K562 (cell line): Measurements from ENCODE around the gene DUSP16. TPM values are rescaled to one million over a fixed set of nuclear protein-coding genes. Genes with fewer than 3 reads are reported as not detected.

Experiments
- ATF1 ChIP-seq, 2 experiments: fragments of 450-650 bp in 1 of 2; IDR thresholded peaks; 2 replicates each; pipeline ENCODE4 v1.6.1; 2016; ENCODE audit warnings: missing compliant biosample characterization in 1 of 2, missing genetic modification characterization in 1 of 2
- C11orf30 ChIP-seq: fragments of 450-650 bp; IDR thresholded peaks from 2 replicates; pipeline ENCODE4 v1.6.1; 2016; ENCODE audit warnings: low read depth, mild to moderate bottlenecking
- CC2D1A ChIP-seq: fragments of 450-650 bp; IDR thresholded peaks from 2 replicates; pipeline ENCODE4 v1.6.1; 2017; ENCODE audit warnings: mild to moderate bottlenecking
- CHD1 ChIP-seq: fragments of 200-600 bp; sonication (generic); IDR thresholded peaks from one replicate; pipeline ENCODE4 v1.6.1; 2012; ENCODE audit warnings: mild to moderate bottlenecking, moderate library complexity, low read length, inconsistent platforms
- CTCFL ChIP-seq: IDR thresholded peaks from 2 replicates; pipeline ENCODE4 v1.6.1; 2011; ENCODE audit warnings: borderline replicate concordance, low read depth, mild to moderate bottlenecking, moderate library complexity, low read length; ENCODE audit not compliant: insufficient read depth, poor library complexity, severe bottlenecking
- CXXC5 ChIP-seq: fragments of 250-450 bp; sonication (Bioruptor Pico); IDR thresholded peaks from 2 replicates; pipeline ENCODE4 v1.8.0; 2022; ENCODE audit warnings: inconsistent platforms, mild to moderate bottlenecking, moderate library complexity
- EP400 ChIP-seq: fragments of 450-650 bp; IDR thresholded peaks from 2 replicates; pipeline ENCODE4 v1.6.1; 2017; ENCODE audit warnings: antibody characterized with exemption, mild to moderate bottlenecking, moderate library complexity
- ERF ChIP-seq: fragments of 450-650 bp; formaldehyde crosslinking; IDR thresholded peaks from 2 replicates; pipeline ENCODE4 v1.4.0; 2020; ENCODE audit warnings: mild to moderate bottlenecking, mixed read lengths
- FOXK2 ChIP-seq, 2 experiments: fragments of 450-650 bp; IDR thresholded peaks in 1 of 2; conservative IDR thresholded peaks in 1 of 2; 2 replicates each; pipeline ENCODE4 v1.6.1; 2016; ENCODE audit warnings: low read depth in 2 of 2, mild to moderate bottlenecking in 1 of 2
- GTF2E2 ChIP-seq: fragments of 200-800 bp; sonication (Bioruptor generic); IDR thresholded peaks from 2 replicates; pipeline ENCODE4 v1.6.1; 2016; ENCODE audit warnings: missing genetic modification characterization, missing compliant biosample characterization
- HDAC1 ChIP-seq, 2 experiments: fragments of 450-650 bp; IDR thresholded peaks; 2 replicates each; pipeline ENCODE4 v1.6.1; 2016 to 2017; ENCODE audit warnings: inconsistent platforms in 1 of 2, mild to moderate bottlenecking in 1 of 2, moderate library complexity in 1 of 2
- HDAC6 ChIP-seq: IDR thresholded peaks from 2 replicates; pipeline ENCODE4 v1.6.1; 2012; ENCODE audit warnings: low read depth, mild to moderate bottlenecking, control low read depth, inconsistent platforms, low read length, moderate library complexity
- MYC ChIP-seq, 2 experiments: fragments of 250-450 bp in 1 of 2; sonication (Bioruptor Pico) in 1 of 2; IDR thresholded peaks; 2 replicates each; pipeline versions ENCODE4 v1.5.1 to v1.6.1; 2012 to 2021; ENCODE audit warnings: low read depth in 2 of 2, borderline replicate concordance in 1 of 2, improper control_type of control experiment in 1 of 2, low read length in 1 of 2, mild to moderate bottlenecking in 1 of 2, moderate library complexity in 1 of 2
- NFRKB ChIP-seq: fragments of 450-650 bp; IDR thresholded peaks from 2 replicates; pipeline ENCODE4 v1.6.1; 2016; ENCODE audit warnings: low read depth
- NONO ChIP-seq, 2 experiments: fragments of 200-400 bp in 1 of 2; fragments of 450-650 bp in 1 of 2; formaldehyde crosslinking in 1 of 2; IDR thresholded peaks; 2 replicates each; pipeline ENCODE4 v1.6.1; 2017; ENCODE audit warnings: low read depth in 2 of 2, mild to moderate bottlenecking in 2 of 2, moderate library complexity in 2 of 2, low read length in 1 of 2
- PCBP1 ChIP-seq: fragments of 200-400 bp; formaldehyde crosslinking; IDR thresholded peaks from 2 replicates; pipeline ENCODE4 v1.6.1; 2018; ENCODE audit warnings: mild to moderate bottlenecking, low read depth, low read length; ENCODE audit not compliant: poor library complexity, severe bottlenecking
- PHF8 ChIP-seq: fragments of 200-600 bp; sonication (generic); IDR thresholded peaks from 2 replicates; pipeline ENCODE4 v1.6.1; 2012; ENCODE audit warnings: mixed run types, mild to moderate bottlenecking, inconsistent platforms, low read length, moderate library complexity, borderline replicate concordance
- POU5F1 ChIP-seq: fragments of 150-350 bp; IDR thresholded peaks from 2 replicates; pipeline ENCODE4 v1.6.1; 2014; ENCODE audit warnings: borderline replicate concordance, low read length, low read depth, mild to moderate bottlenecking; ENCODE audit not compliant: partially characterized antibody
- RBBP5 ChIP-seq: fragments of 200-600 bp; sonication (generic); IDR thresholded peaks from 2 replicates; pipeline ENCODE4 v1.6.1; 2012; ENCODE audit warnings: borderline replicate concordance, mild to moderate bottlenecking, low read length, control low read depth, inconsistent platforms; ENCODE audit not compliant: insufficient read depth, poor library complexity, severe bottlenecking
- SIN3B ChIP-seq: fragments of 450-650 bp; IDR thresholded peaks from 2 replicates; pipeline ENCODE4 v1.6.1; 2017; ENCODE audit warnings: low read depth, mild to moderate bottlenecking, moderate library complexity
- SMAD4 ChIP-seq: fragments of 250-450 bp; sonication (Bioruptor Pico); conservative IDR thresholded peaks from 2 replicates; pipeline ENCODE4 v1.8.0; 2021; ENCODE audit warnings: inconsistent platforms, mild to moderate bottlenecking, moderate library complexity
- ZBTB1 ChIP-seq: sonication (generic); formaldehyde crosslinking; IDR thresholded peaks from 2 replicates; pipeline ENCODE4 v1.8.1; 2023; ENCODE audit warnings: missing genetic modification reagents, low read depth, mild to moderate bottlenecking, borderline replicate concordance
- ZBTB7A ChIP-seq: IDR thresholded peaks from 2 replicates; pipeline ENCODE4 v1.6.1; 2011; ENCODE audit warnings: low read depth, mild to moderate bottlenecking, low read length, moderate library complexity, borderline replicate concordance; ENCODE audit not compliant: control insufficient read depth
- ZFP36 ChIP-seq: fragments of 150-350 bp; IDR thresholded peaks from 2 replicates; pipeline ENCODE4 v1.6.1; 2018; ENCODE audit warnings: low read length, low read depth; ENCODE audit not compliant: partially characterized antibody
- ZFX ChIP-seq: sonication (generic); formaldehyde crosslinking; IDR thresholded peaks from 2 replicates; pipeline ENCODE4 v1.8.0; 2022; ENCODE audit warnings: mild to moderate bottlenecking, missing genetic modification reagents, moderate library complexity
- ZNF707 ChIP-seq: fragments of 250-450 bp; sonication (Bioruptor Pico); conservative IDR thresholded peaks from 2 replicates; pipeline ENCODE4 v1.8.0; 2022; ENCODE audit warnings: inconsistent platforms, mild to moderate bottlenecking, moderate library complexity
- polyA plus RNA-seq, 8 experiments: library from polyadenylated mRNA; depleted of rRNA in 4 of 8; stranded (reverse) in 5 of 8; unstranded in 3 of 8; fragments of >200 nt; fragmentation: Nextera tagmentation in 2 of 8; fragmentation: Illumina TruSeq in 1 of 8; extraction: Ambion mirVana in 2 of 8; extraction: Trizol in 1 of 8; gene quantifications; 2 replicates each; pipeline versions ENCODE4 v1.2.1 to v1.2.3, GENCODE V29; 2011 to 2014; ENCODE audit warnings: inconsistent platforms in 1 of 8, missing spikeins in 1 of 8
- total RNA-seq, 7 experiments: library from RNA; depleted of rRNA in 6 of 7; stranded (reverse); fragments of >200 nt in 6 of 7; fragmentation: Illumina TruSeq in 2 of 7; extraction: Trizol in 2 of 7; gene quantifications; 2 replicates each; pipeline versions ENCODE4 v1.2.1 to v1.2.3, GENCODE V29; 2011 to 2021; ENCODE audit warnings: low replicate concordance in 1 of 7

The DUSP16 gene
- total and polyA plus RNA-seq, 9 of the 15 experiments (the other 6 are each of a cell fraction or from before 2014, with no cell fraction given): 0.70 to 12.3 (median 5.7) TPM

DNA sequence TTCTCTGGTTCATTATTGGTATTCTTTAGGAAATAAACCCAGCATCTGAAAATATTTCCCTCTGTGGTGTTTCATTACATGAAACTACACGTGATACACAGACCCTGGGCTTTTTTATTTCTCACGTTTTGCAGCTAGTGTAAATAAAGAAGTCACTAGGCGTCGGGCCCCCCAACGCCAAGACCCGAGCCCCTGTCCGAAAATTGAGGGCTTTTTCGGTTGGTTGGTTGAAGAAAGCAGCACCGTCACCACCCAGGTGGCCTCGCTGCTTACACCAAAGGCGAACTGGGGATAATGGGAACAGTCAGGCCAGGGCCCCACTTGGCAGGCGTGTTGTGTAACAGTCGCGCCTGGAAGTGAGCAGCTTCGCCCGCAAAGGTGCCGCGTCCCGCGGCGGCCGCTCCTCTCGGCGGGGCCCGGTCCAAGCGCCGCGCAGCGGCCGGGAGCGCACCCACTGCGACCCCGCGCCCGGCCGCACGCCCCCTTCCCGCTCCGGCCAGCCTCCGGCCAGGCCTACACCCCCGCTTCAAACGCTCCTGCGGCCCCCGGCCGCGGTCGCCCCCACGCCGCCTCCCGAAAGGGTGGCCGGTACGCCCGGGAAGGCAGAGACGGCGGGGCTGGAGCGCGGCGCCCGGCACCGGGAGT is 1.2 kb downstream of the DUSP16 start (continued):
- TF ChIP-seq ZNF707: no peak
- no peak for TF ChIP-seq C11orf30
- TF ChIP-seq ZBTB1 (CRISPR knock-in tag): 0 out of 2 replicates have a peak, but pooled peaks have one; percentile 34
- TF ChIP-seq CTCFL: peak; percentile 12
- no peak for TF ChIP-seq HDAC6
- TF ChIP-seq ZBTB7A: peak; percentile 65; the same call in 1 of the 2 replicates
- no peak for TF ChIP-seq POU5F1
- peak; percentile 69 for TF ChIP-seq ZFX (CRISPR knock-in tag)
- TF ChIP-seq MYC (IDR thresholded peaks at IDR 0.05; ENCODE audit: low read depth, low read length): peak; percentile 38; the same call in 1 of the 2 replicates
- TF ChIP-seq MYC (CRISPR knock-in tag; IDR thresholded peaks at IDR 0.05; ENCODE audit: borderline replicate concordance, low read depth): no peak
- TF ChIP-seq SMAD4 (CRISPR knock-in tag): 0 out of 2 replicates have a peak, but pooled peaks have one; percentile 24
- peak; percentile 3; the same call in 1 of the 2 replicates for TF ChIP-seq NFRKB
- 0 out of 4 replicates have a peak, but pooled peaks of 1 of the 2 experiments have one; percentile 16 for TF ChIP-seq FOXK2 (conservative IDR thresholded peaks at IDR 0.05 in 1 of 2, IDR thresholded peaks at IDR 0.05 in 1 of 2; ENCODE audit: low read depth in 2 of 2)
- 0 out of 2 replicates have a peak, but pooled peaks have one; percentile 5 for TF ChIP-seq EP400
- TF ChIP-seq ATF1 (CRISPR knock-in tag; IDR thresholded peaks at IDR 0.05): no peak
- no peak for TF ChIP-seq ATF1 (tag; IDR thresholded peaks at IDR 0.05)
- peak; percentile 63 for TF ChIP-seq GTF2E2 (tag)
- peak; percentile 72 for TF ChIP-seq CHD1
- TF ChIP-seq ERF (CRISPR knock-in tag): no peak
- TF ChIP-seq SIN3B: peak; percentile 38; the same call in 1 of the 2 replicates
- no peak for TF ChIP-seq HDAC1 (IDR thresholded peaks at IDR 0.05)
- TF ChIP-seq ZFP36: no peak
- TF ChIP-seq RBBP5: peak; percentile 67
- TF ChIP-seq PHF8: peak; percentile 50; the same call in 1 of the 2 replicates
- TF ChIP-seq CXXC5: peak; percentile 62
- peak; percentile 28 to 42; a peak in 2 of 4 replicates for TF ChIP-seq NONO (IDR thresholded peaks at IDR 0.05; ENCODE audit: low read depth in 2 of 2, low read length in 1 of 2)
- peak; percentile 24 for TF ChIP-seq PCBP1
- TF ChIP-seq CC2D1A: no peak
